HG03066 (cell line): ENCODE data around the gene MRPL10.
"Not testable (repeated sequence)": the region's sequence is repeated elsewhere in the genome, so short reads cannot be mapped to it uniquely, and the experiment has no call there.

Experiments
- ATAC-seq: cut with Tn5 transposase; IDR thresholded peaks from one replicate; pipeline ENCODE4 v1.9.1; 2021; ENCODE audit warnings: low read depth; ENCODE audit not compliant: unreplicated experiment

The MRPL10 gene

DNA sequence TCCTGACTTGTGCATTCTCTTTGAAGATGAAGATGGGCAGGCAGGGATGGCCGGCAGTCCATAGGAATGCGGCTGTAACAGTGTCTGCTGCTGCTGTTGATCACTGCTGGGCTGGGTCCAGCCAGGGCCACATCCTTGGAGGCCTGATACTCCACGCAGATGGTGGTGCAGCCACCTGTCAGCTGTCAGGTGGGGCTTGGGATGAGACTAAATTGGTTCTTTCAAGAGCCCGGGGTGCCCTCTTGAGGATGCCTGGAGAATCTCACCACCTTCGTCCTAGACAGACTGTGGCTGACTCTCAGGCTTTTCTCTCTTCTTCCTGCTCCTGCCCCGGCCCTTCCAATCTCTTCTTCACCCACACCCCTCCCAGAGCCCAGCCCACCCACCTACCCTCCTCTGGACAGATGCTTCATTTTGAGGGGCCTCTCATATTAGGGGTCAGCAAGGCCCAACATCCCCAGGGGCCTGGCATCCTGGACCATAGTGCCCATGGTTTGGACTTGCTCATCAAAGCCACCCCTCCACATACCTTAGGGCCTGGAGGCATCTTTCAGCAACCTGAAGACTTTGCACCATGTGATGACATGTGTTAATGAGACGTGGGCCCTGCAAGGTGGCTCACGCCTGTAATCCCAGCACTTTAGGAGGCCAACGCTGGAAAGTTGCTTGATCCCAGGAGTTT lies 28.9 kb downstream of the MRPL10 start:
- no peak for ATAC-seq

DNA sequence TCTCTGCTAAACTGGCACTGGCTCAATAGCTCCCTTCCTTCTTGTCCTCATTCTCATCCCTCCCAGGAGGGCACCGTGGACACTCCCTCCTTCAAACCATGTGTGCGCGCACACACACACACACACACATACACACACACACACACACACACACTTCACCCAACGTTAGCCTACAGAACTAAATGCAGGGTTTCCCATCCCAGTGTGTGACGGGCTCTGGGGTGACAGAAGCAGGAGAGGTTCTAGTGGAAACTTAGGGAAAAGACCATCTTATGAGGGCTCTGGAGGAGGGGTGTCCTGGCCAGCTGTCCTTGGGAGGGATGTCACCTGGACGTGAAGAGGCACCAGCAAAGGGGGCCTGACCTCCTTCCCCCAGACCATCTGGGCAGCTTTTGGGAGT lies 29.4 kb downstream of the MRPL10 start:
- no peak for ATAC-seq

GRCh38 chr17:47801176-47801765 lies 30.1 kb downstream of the MRPL10 start:
- ATAC-seq: no peak

DNA sequence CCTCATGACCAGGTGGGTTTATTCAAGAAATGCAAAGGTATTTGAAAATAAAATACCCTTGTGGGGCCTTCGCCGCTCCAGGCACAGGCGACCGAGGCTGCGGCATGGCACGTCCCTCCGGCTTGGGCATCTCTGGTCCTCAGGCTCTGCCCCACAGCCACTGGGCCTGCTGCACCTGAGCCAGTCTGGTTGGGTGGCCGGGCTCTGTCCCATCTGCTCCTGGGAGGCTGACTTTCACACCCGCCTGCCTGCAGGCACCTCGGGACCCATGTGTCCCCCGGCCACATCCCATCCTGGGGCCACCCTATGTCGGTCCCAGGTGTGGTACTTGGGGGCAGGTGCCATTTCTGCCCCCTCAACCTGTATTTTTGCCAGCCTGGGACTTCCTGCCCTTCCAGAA lies 30.7 kb downstream of the MRPL10 start:
- no peak for ATAC-seq

GRCh38 chr17:47797797-47798196 lies 33.5 kb downstream of the MRPL10 start:
- no peak for ATAC-seq

- ATAC-seq: no peak
These were observed 38.4 kb downstream of the MRPL10 start for GRCh38 chr17:47792979-47793378.

- no peak for ATAC-seq
These were observed 38.9 kb downstream of the MRPL10 start for GRCh38 chr17:47792457-47792856.

GRCh38 chr17:47791025-47791424 lies 40.3 kb downstream of the MRPL10 start:
- ATAC-seq: no peak

- ATAC-seq: no peak
These were observed 41.5 kb downstream of the MRPL10 start for GRCh38 chr17:47789611-47790561.

- no peak for ATAC-seq
These were observed 45.7 kb downstream of the MRPL10 start for GRCh38 chr17:47785538-47786123.

DNA sequence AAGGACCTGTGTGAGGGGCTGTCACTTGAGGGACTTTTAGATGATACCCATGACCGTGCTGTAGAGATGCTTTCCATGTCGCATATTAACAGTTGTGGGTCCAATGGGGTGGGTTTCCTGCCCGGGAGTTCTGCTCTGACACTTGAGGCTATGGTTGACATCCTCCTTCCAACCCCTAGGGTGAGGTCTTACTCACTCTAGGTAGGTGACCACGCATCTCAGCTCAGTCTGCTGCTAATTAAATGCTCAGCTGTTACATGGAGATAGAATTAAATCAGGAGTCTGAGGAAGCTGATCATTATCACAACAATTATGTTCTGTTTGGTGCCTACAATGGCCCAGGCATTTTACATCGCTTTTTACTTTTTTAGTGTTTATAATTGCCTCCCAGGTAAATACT lies 49.9 kb downstream of the MRPL10 start:
- no peak for ATAC-seq

GRCh38 chr17:47778184-47778635 lies 53.1 kb downstream of the MRPL10 start:
- ATAC-seq: no peak

- ATAC-seq: no peak
These were observed 54.8 kb downstream of the MRPL10 start for GRCh38 chr17:47776330-47777197.

DNA sequence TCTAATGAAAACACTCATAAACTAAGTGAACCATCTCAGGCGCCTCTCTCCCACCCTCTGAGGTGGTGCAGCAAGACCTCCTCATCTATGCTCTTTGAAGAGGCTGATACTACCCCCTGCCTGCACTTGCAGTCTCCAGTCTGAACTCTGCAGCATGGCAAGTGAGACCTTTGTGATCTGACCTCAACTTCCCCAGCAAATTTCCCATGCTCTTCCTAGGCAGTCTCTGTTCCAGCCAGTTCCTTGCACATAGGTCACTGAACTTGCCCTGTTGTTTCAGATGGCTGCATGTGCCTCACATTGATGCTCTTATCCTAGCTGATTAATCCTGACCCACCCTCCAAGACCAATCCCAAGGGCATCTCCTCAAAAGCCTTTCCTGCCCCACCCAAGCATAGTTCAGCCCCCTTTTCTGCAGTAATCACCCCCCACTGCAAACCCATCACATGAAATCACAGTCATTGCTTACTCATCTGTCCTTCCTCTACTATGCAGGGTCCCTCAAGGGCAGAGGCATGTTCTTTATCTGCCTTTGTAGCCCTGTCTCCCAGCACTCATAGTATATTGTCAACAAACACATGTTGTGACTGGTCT lies 56.3 kb downstream of the MRPL10 start:
- no peak for ATAC-seq

DNA sequence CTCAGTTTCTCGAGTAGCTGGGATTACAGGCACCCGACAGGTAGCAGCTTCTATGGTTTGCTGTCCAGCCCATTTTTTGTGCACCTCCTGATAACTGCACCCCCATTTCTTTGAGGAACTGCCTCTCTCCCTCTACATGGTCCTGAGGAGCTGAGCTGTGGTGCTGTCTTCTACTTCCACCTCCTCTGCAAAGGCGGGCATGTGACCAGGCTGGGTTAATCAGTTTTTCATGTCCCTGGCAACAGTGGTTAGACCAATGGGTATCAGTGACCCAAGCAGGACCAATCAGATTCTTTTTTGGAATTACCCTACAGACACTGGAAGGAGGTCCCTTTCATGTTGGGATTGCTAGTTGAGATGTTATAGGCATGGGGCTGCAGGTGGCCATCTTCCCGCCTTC lies 57.0 kb downstream of the MRPL10 start:
- no peak for ATAC-seq

DNA sequence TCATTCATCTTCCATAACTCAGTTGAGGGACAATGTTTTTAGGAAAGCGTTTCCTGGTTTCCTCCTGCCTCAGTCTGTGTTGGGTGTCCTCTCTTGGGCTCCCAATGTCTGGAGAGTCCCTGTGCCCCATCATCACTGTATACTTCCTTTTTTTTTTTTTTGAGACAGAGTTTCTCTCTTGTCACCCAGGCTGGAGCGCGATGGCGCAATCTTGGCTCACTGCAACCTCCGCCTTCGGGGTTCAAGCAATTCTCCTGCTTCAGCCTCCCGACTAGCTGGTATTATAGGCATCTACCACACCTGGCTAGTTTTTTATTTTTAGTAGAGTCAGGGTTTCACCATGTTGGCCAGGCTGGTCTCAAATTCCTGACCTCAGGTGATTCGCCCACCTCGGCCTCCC lies 57.7 kb downstream of the MRPL10 start:
- not testable (repeated sequence) for ATAC-seq
